IPS DF 4.7 (cell line): ENCODE results near the gene VAT1.
"Not testable (repeated sequence)": the region's sequence is repeated elsewhere in the genome, so short reads cannot be mapped to it uniquely, and the experiment has no call there.

Experiments
- DNase-seq: peaks from one replicate; pipeline ENCODE4 v3.0.0-alpha.2; 2013; ENCODE audit warnings: low spot score; ENCODE audit errors: extremely low read depth

The VAT1 gene

GRCh38 chr17:43021741-43022512 lies at the start of gene VAT1:
TSS of gene VAT1 (minus strand) at chr17:43022385. CDS start at chr17:43022322, 63 bp downstream.
- no peak for DNase-seq

GRCh38 chr17:43070872-43071271 lies 48.7 kb upstream of the VAT1 start:
- no peak for DNase-seq

GRCh38 chr17:43070257-43070656 lies 48.1 kb upstream of the VAT1 start:
- no peak for DNase-seq

GRCh38 chr17:43069368-43069898 lies 47.2 kb upstream of the VAT1 start:
- no peak for DNase-seq

DNA sequence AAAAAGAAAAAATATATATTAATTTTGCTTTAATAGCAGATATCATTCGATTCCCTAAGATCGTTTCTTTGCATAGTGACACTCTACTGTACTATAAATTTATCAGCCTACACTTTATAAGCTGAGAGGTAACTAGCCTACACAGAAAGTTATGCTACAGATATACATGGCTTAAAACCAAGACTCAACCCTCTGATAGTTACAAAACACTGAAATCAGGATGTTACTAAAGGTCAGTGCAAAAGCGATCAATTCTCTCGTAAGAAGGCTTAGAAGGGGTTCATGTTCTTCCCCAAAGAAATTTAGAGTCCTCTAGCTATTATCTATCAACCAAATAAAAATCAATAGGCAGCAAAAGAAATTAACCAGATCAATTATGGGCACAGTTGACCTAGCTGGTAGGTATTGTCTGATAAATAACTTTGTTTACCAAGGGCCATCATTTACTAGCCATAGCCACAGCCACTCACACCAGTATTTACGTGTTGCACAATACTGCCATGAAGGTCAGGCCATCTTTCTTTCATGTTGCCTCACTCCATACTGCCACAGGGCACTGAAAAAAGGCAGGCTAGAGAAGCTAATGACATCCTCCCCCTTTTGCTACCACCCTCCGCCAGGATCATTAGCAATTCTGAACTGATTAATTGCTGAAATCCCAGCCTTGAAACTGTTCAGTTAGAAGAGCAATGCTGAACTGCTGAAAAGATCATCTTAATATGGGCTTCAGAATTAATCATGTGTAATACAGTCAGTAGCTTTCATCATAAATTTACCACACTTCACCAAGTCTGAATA lies 46.6 kb upstream of the VAT1 start:
- no peak for DNase-seq

- DNase-seq, result no peak
Observed at GRCh38 chr17:43062984-43063638, 40.9 kb upstream of the VAT1 start.

GRCh38 chr17:43056051-43056450 lies 33.9 kb upstream of the VAT1 start:
- DNase-seq, result no peak

DNA sequence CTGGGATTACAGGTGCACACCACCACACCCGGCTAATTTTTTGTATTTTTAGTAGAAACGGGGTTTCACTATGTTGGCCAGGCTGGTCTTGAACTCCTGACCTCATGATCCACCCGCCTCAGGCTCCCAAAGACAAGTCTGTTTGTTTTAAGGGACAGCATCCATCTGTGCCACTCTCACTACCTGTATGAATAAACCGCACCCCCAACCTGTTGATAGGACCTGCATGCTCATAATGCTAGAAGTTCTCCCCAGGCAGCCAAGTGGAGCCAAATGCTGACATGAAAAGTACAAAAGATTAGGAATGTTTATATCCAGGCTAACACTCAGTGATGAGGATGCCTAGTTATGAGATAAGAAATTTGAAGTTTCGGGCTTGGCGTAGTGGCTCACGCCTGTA lies 30.8 kb upstream of the VAT1 start:
- DNase-seq, result not testable (repeated sequence)

GRCh38 chr17:43051969-43052368 lies 29.8 kb upstream of the VAT1 start:
- no peak for DNase-seq

- no peak for DNase-seq
Observed at GRCh38 chr17:43044024-43044423, 21.8 kb upstream of the VAT1 start.

DNA sequence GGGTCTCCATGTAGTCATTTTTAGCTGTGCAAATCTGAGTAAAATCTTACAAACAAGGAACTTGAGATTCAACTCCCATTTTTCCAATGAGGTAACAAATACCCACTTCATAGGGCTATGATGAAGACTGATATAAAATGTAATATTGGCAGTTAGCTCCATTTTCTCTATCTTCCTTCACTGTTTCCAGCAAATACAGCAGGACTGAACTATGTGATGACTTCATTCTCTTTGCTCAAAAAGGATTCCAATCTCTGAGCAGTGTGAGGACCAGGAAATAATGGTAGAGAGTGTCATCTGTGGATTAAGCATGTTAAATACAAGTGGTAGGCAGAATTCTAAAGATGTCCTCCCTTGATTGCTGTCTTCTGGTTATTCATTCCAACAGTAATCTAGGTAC lies 21.1 kb upstream of the VAT1 start:
- DNase-seq, result no peak

DNA sequence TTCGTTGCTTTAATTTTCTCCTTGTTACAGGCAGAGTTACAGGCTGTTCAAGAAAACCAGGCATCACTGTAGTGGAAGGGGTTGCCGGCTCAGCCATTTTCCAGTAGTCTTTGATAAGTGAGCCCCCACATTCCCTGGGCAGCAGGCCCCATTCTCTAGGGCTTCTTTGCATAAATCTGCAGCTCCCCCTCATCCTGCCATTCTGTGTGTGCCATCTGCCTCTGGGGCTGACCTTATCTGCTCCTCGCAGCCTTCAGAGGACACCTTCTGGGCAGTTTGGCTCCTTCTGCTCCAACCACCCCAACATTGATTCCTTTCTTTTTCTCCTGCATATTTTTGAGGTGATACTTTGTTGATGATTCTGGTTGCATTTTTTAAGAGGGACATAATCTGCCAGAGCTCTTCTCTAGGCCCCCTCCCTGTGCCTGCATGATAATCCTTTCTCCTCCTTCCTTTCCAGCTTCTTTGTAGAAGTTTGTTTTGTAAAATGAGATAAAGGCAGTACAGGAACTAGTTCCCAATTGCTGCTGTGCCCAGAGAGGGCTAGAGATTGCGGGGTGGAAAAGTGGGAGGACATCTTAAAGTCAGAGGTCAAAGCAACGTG lies 19.9 kb upstream of the VAT1 start:
- DNase-seq, result no peak

GRCh38 chr17:43040655-43041054 lies 18.5 kb upstream of the VAT1 start:
- DNase-seq, result no peak

- no peak for DNase-seq
Observed at GRCh38 chr17:43039646-43040045, 17.5 kb upstream of the VAT1 start.

- no peak for DNase-seq
Observed at GRCh38 chr17:43034894-43035293, 12.7 kb upstream of the VAT1 start.

- DNase-seq, result no peak
Observed at GRCh38 chr17:43033948-43034881, 12.0 kb upstream of the VAT1 start.

- DNase-seq, result no peak
Observed at GRCh38 chr17:43031666-43032065, 9.5 kb upstream of the VAT1 start.

GRCh38 chr17:43030137-43030767 lies 8.1 kb upstream of the VAT1 start:
- no peak for DNase-seq

DNA sequence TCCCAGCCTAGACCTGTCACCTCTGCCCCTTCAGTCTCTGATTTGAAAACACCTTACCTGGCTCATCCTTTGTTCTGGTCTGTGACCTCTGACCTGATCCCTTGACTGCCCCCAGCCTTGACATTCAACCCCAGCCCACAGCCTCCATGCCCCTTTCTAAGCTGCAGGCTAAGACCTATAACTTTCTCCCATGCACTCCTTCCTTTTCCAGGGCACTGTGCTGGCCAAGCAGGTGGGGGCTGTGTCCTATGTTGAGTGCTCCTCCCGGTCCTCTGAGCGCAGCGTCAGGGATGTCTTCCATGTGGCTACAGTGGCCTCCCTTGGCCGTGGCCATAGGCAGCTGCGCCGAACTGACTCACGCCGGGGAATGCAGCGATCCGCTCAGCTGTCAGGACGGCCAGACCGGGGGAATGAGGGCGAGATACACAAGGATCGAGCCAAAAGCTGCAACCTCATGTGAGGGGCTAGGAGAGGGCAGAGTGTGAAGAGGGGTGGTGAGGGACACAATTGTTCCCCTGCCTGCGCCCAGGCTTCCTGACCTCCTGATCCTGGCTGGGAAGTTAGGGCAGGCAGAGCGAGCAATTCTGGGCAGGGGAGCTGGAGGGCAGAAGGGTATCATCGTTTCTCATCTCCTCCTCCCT lies 6.2 kb upstream of the VAT1 start:
- DNase-seq, result no peak
